SK-N-SH (cell line): Measurements from ENCODE around the gene RCN2. TPM values are rescaled to one million over a fixed set of nuclear protein-coding genes. Genes with fewer than 3 reads are reported as not detected.

Experiments
- CTCF ChIA-PET: fragments of 300-600, 350-600 bp; formaldehyde crosslinking; extraction: SDS; loops from one replicate; lab custom pipeline; 2021; lab: Yijun Ruan, JAX
- POLR2A ChIA-PET: fragments of 350-600 bp; sonication (Branson Sonifier 250); formaldehyde crosslinking; extraction: SDS; loops from one replicate; lab custom pipeline; 2020; ENCODE audit warnings: antibody characterized with exemption, inconsistent platforms; lab: Yijun Ruan, JAX
- DNase-seq: peaks from one replicate; pipeline ENCODE4 v3.0.0; 2012
- H2AFZ ChIP-seq: fragments of 200-600 bp; sonication (generic); 2 replicates; pipeline ENCODE4 v1.8.1; 2016; ENCODE audit warnings: antibody characterized with exemption, mild to moderate bottlenecking, low read depth
- H3F3A ChIP-seq: fragments of 200-600 bp; sonication (generic); replicated peaks from 2 replicates; pipeline ENCODE3; 2016; ENCODE audit warnings: antibody characterized with exemption, mild to moderate bottlenecking; ENCODE audit not compliant: insufficient read depth
- H3K27ac ChIP-seq, 2 experiments: fragments of 200-500 bp in 1 of 2; fragments of 200-600 bp in 1 of 2; sonication (Bioruptor generic) in 1 of 2; sonication (generic), shearing (Covaris generic) in 1 of 2; 2 replicates each; pipeline versions ENCODE4 v1.5.1 to v1.6.1; 2014 to 2016; ENCODE audit warnings: low read depth in 2 of 2, inconsistent platforms in 1 of 2, low read length in 1 of 2, mild to moderate bottlenecking in 1 of 2, mixed read lengths in 1 of 2
- H3K27me3 ChIP-seq: fragments of 200-600 bp; sonication (generic), shearing (Covaris generic); 2 replicates; pipeline ENCODE4 v1.6.1; 2016; ENCODE audit warnings: mixed run types; ENCODE audit not compliant: insufficient read depth
- H3K36me3 ChIP-seq, 2 experiments: fragments of 200-500 bp in 1 of 2; fragments of 200-600 bp in 1 of 2; sonication (Bioruptor generic) in 1 of 2; sonication (generic) in 1 of 2; replicated peaks in 1 of 2; 2 replicates each; pipeline versions ENCODE3 to v1.5.1; 2014 to 2016; ENCODE audit warnings: low read length in 1 of 2, mild to moderate bottlenecking in 1 of 2; ENCODE audit not compliant: insufficient read depth in 2 of 2, control insufficient read depth in 1 of 2
- H3K4me1 ChIP-seq, 2 experiments: fragments of 200-500 bp in 1 of 2; fragments of 200-600 bp in 1 of 2; sonication (Bioruptor generic) in 1 of 2; sonication (generic), shearing (Covaris generic) in 1 of 2; 2 replicates each; pipeline versions ENCODE4 v1.5.1 to v1.6.1; 2014 to 2016; ENCODE audit warnings: low read depth in 1 of 2, low read length in 1 of 2, mixed run types in 1 of 2; ENCODE audit not compliant: insufficient read depth in 2 of 2, control insufficient read depth in 1 of 2
- H3K4me2 ChIP-seq: fragments of 200-600 bp; sonication (generic), shearing (Covaris generic); 2 replicates; pipeline ENCODE4 v1.6.1; 2017; ENCODE audit warnings: mixed run types
- H3K4me3 ChIP-seq, 2 experiments: fragments of 200-500 bp in 1 of 2; fragments of 200-600 bp in 1 of 2; sonication (Bioruptor generic) in 1 of 2; sonication (generic), shearing (Covaris generic) in 1 of 2; 2 replicates each; pipeline versions ENCODE4 v1.5.1 to v1.8.1; 2014 to 2016; ENCODE audit warnings: low read depth in 2 of 2, inconsistent platforms in 1 of 2, low read length in 1 of 2, mild to moderate bottlenecking in 1 of 2, mixed read lengths in 1 of 2, moderate library complexity in 1 of 2
- H3K79me2 ChIP-seq: fragments of 200-600 bp; sonication (generic); 2 replicates; pipeline ENCODE4 v1.8.1; 2017; ENCODE audit warnings: mild to moderate bottlenecking; ENCODE audit not compliant: insufficient read depth
- H3K9ac ChIP-seq: fragments of 200-600 bp; sonication (generic); 2 replicates; pipeline ENCODE4 v1.6.1; 2017; ENCODE audit warnings: mixed run types
- H3K9me2 ChIP-seq: fragments of 200-600 bp; sonication (generic); 2 replicates; pipeline ENCODE4 v1.6.1; 2017; ENCODE audit warnings: mixed run types
- H3K9me3 ChIP-seq: fragments of 200-600 bp; sonication (generic); 2 replicates; pipeline ENCODE4 v1.6.1; 2017; ENCODE audit warnings: mixed run types, mild to moderate bottlenecking, moderate library complexity
- H4K20me1 ChIP-seq: fragments of 200-600 bp; sonication (generic); 2 replicates; pipeline ENCODE4 v1.6.1; 2017; ENCODE audit warnings: mild to moderate bottlenecking, mixed run types; ENCODE audit not compliant: insufficient read depth
- CHD2 ChIP-seq: fragments of 150-350 bp; IDR thresholded peaks from 2 replicates; pipeline ENCODE4 v1.6.1; 2018; ENCODE audit warnings: low read length; ENCODE audit not compliant: partially characterized antibody
- ELF1 ChIP-seq: IDR thresholded peaks from 2 replicates; pipeline ENCODE4 v1.4.0; 2012
- EZH2phosphoT487 ChIP-seq: fragments of 200-600 bp; sonication (generic); IDR thresholded peaks from 2 replicates; pipeline ENCODE4 v1.6.1; 2017; ENCODE audit warnings: low read depth, mixed run types, mild to moderate bottlenecking, antibody characterized with exemption, moderate library complexity, borderline replicate concordance
- FOSL2 ChIP-seq: IDR thresholded peaks from 2 replicates; pipeline ENCODE4 v1.4.0; 2012; ENCODE audit warnings: low read depth, mild to moderate bottlenecking, moderate library complexity, borderline replicate concordance
- FOXJ3 ChIP-seq: sonication (generic); formaldehyde crosslinking; IDR thresholded peaks from 2 replicates; pipeline ENCODE4 v1.5.1; 2020; ENCODE audit warnings: mild to moderate bottlenecking, missing genetic modification reagents
- FOXM1 ChIP-seq: IDR thresholded peaks from 2 replicates; pipeline ENCODE4 v1.4.0; 2012; ENCODE audit warnings: low read depth, mild to moderate bottlenecking
- IRF3 ChIP-seq: fragments of 150-350 bp; IDR thresholded peaks from 2 replicates; pipeline ENCODE4 v1.6.1; 2016; ENCODE audit warnings: mild to moderate bottlenecking, low read depth, low read length
- MXI1 ChIP-seq: IDR thresholded peaks from 2 replicates; pipeline ENCODE4 v1.6.1; 2012; ENCODE audit warnings: mild to moderate bottlenecking, low read depth, low read length, improper control_type of control experiment
- NRF1 ChIP-seq: IDR thresholded peaks from 2 replicates; pipeline ENCODE4 v1.6.1; 2012; ENCODE audit warnings: low read depth, mild to moderate bottlenecking, low read length
- PBX3 ChIP-seq: IDR thresholded peaks from 2 replicates; pipeline ENCODE4; 2012
- RAD21 ChIP-seq: IDR thresholded peaks from 2 replicates; pipeline ENCODE4 v1.6.1; 2012; ENCODE audit warnings: mild to moderate bottlenecking, low read length
- RCOR1 ChIP-seq: fragments of 150-350 bp; IDR thresholded peaks from 2 replicates; pipeline ENCODE4 v1.6.1; 2017; ENCODE audit warnings: antibody characterized with exemption, low read length
- RXRA ChIP-seq: IDR thresholded peaks from 2 replicates; pipeline ENCODE4 v1.4.0; 2012; ENCODE audit warnings: low read depth, mild to moderate bottlenecking, borderline replicate concordance
- SIN3A ChIP-seq: IDR thresholded peaks from 2 replicates; pipeline ENCODE4 v1.6.1; 2012; ENCODE audit warnings: low read depth, mild to moderate bottlenecking, low read length, moderate library complexity, borderline replicate concordance
- TAF1 ChIP-seq: IDR thresholded peaks from 2 replicates; pipeline ENCODE4 v1.6.1; 2012; ENCODE audit warnings: low read depth, mild to moderate bottlenecking, low read length, moderate library complexity, borderline replicate concordance
- TEAD4 ChIP-seq: IDR thresholded peaks from 2 replicates; pipeline ENCODE4 v1.4.0; 2012; ENCODE audit warnings: mild to moderate bottlenecking, borderline replicate concordance; ENCODE audit not compliant: insufficient read depth
- YY1 ChIP-seq: IDR thresholded peaks from 2 replicates; pipeline ENCODE4 v1.4.0; 2012; ENCODE audit warnings: low read depth, mild to moderate bottlenecking
- WGBS: methylation state at CpG from one replicate; pipeline ENCODE4 v1.1.6; 2017; ENCODE audit warnings: low lambda C conversion rate; 5-methylcytosine and 5-hydroxymethylcytosine counted together
- polyA plus RNA-seq, 3 experiments: library from polyadenylated mRNA; depleted of rRNA; stranded (reverse); fragments of >200 nt; gene quantifications; 2 replicates each; pipeline ENCODE4 v1.2.3, GENCODE V29; 2012
- TF ChIP-seq, protein P1 (sequence below): fragments of 200-600 bp; sonication (generic); IDR thresholded peaks from 2 replicates; pipeline ENCODE4 v1.6.1; 2017; ENCODE audit warnings: antibody characterized with exemption, mild to moderate bottlenecking, moderate library complexity
- TF ChIP-seq, protein P2 (sequence below): IDR thresholded peaks from 2 replicates; pipeline ENCODE4 v1.4.0; 2012; ENCODE audit warnings: low read depth, borderline replicate concordance

RCN2 gene
- polyA plus RNA-seq, 1 of the 3 experiments (the other 2 are of a cell fraction): 78.6 TPM

GRCh38 chr15:76953913-76954312 lies 22.4 kb downstream of the RCN2 start:
- WGBS: 65% methylated on average over 3 of the region's 3 CpGs
- no peak for DNase-seq
- Histone ChIP-seq H3K27ac (no peak overlapping the region), H3F3A (no peaks in the 10 kb centered on the region), H3K36me3 (peaks cover 13 to 20% of the 10 kb centered on the region in 2 experiments), H3K4me3 (no peak overlapping the region), H3K4me1 (no peaks in the 10 kb centered on the region; a peak in 1 of 4 replicates), H3K79me2 (no peaks in the 10 kb centered on the region), H3K9ac (no peak overlapping the region), H2AFZ (no peak overlapping the region), H3K9me3 (no peaks in the 10 kb centered on the region), H4K20me1 (no peaks in the 10 kb centered on the region), H3K9me2 (no peaks in the 10 kb centered on the region)
- ChIA-PET POLR2A (no interaction called here), CTCF (no interaction called here)
- TF ChIP-seq RXRA: no peak
- TF ChIP-seq YY1: no peak
- no peak for TF ChIP-seq MXI1
- TF ChIP-seq, protein P1, sequence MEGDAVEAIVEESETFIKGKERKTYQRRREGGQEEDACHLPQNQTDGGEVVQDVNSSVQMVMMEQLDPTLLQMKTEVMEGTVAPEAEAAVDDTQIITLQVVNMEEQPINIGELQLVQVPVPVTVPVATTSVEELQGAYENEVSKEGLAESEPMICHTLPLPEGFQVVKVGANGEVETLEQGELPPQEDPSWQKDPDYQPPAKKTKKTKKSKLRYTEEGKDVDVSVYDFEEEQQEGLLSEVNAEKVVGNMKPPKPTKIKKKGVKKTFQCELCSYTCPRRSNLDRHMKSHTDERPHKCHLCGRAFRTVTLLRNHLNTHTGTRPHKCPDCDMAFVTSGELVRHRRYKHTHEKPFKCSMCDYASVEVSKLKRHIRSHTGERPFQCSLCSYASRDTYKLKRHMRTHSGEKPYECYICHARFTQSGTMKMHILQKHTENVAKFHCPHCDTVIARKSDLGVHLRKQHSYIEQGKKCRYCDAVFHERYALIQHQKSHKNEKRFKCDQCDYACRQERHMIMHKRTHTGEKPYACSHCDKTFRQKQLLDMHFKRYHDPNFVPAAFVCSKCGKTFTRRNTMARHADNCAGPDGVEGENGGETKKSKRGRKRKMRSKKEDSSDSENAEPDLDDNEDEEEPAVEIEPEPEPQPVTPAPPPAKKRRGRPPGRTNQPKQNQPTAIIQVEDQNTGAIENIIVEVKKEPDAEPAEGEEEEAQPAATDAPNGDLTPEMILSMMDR: no peak
- TF ChIP-seq TAF1: no peak
- TF ChIP-seq SIN3A: no peak
- no peak for TF ChIP-seq FOSL2
- TF ChIP-seq EZH2phosphoT487: no peak
- TF ChIP-seq IRF3: no peak
- TF ChIP-seq FOXJ3 (CRISPR knock-in tag): no peak
- TF ChIP-seq, protein P2, sequence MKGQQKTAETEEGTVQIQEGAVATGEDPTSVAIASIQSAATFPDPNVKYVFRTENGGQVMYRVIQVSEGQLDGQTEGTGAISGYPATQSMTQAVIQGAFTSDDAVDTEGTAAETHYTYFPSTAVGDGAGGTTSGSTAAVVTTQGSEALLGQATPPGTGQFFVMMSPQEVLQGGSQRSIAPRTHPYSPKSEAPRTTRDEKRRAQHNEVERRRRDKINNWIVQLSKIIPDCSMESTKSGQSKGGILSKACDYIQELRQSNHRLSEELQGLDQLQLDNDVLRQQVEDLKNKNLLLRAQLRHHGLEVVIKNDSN: no peak
- no peak for TF ChIP-seq RAD21
- no peak for TF ChIP-seq CHD2
- no peak for TF ChIP-seq ELF1
- TF ChIP-seq RCOR1: no peak
- TF ChIP-seq, all 33 proteins: peak for 0
- H3K27me3 ChIP-seq: no peaks in the 10 kb centered on the region
- H3K4me2 ChIP-seq: no peak overlapping the region

- Histone ChIP-seq H3K9me2 (no peaks in the 10 kb centered on the region), H3K9me3 (no peaks in the 10 kb centered on the region), H3K4me2 (no peak overlapping the region), H3K4me3 (no peak overlapping the region), H3F3A (no peaks in the 10 kb centered on the region), H3K4me1 (peaks cover 0 to 5% of the 10 kb centered on the region in 2 experiments; a peak in 1 of 4 replicates), H3K9ac (no peak overlapping the region), H2AFZ (no peak overlapping the region), H3K27me3 (no peaks in the 10 kb centered on the region), H4K20me1 (no peaks in the 10 kb centered on the region), H3K36me3 (peaks cover 6 to 12% of the 10 kb centered on the region in 2 experiments), H3K27ac (no peak overlapping the region), H3K79me2 (no peaks in the 10 kb centered on the region)
- TF ChIP-seq FOXM1: no peak
- no peak for TF ChIP-seq RXRA
- TF ChIP-seq ELF1: no peak
- TF ChIP-seq, protein P2: no peak
- no peak for TF ChIP-seq YY1
- no peak for TF ChIP-seq TEAD4
- TF ChIP-seq NRF1: no peak
- TF ChIP-seq PBX3: no peak
- no peak for TF ChIP-seq RAD21
- DNase-seq: no peak
- WGBS: 73% methylated on average over 2 of the region's 2 CpGs
- ChIA-PET CTCF (no interaction called here), POLR2A (no interaction called here)
Measured at GRCh38 chr15:76954744-76955143, 23.2 kb downstream of the RCN2 start.
